Glomerular visceral epithelial cell (primary cell): ENCODE results near the gene ETV4.

Source experiments
- DNase-seq: peaks from one replicate; pipeline ENCODE4 v3.0.0-alpha.2; 2016; ENCODE audit errors: extremely low spot score

ETV4 gene

GRCh38 chr17:43572368-43572980 is 26.3 kb upstream of the ETV4 start:
- no peak for DNase-seq

- DNase-seq, result peak; percentile 80
These were observed 24.4 kb upstream of the ETV4 start for GRCh38 chr17:43570518-43570928.

GRCh38 chr17:43568506-43569082 is 22.5 kb upstream of the ETV4 start:
- DNase-seq, result no peak

- DNase-seq, result no peak
These were observed 17.8 kb upstream of the ETV4 start for GRCh38 chr17:43563600-43564594.

- no peak for DNase-seq
These were observed 16.8 kb upstream of the ETV4 start for GRCh38 chr17:43562679-43563599.

- no peak for DNase-seq
These were observed 14.6 kb upstream of the ETV4 start for GRCh38 chr17:43560461-43561427.

GRCh38 chr17:43559161-43559816 is 13.1 kb upstream of the ETV4 start:
- no peak for DNase-seq

GRCh38 chr17:43558805-43559160 is 12.6 kb upstream of the ETV4 start:
- no peak for DNase-seq

- no peak for DNase-seq
These were observed 10.2 kb upstream of the ETV4 start for GRCh38 chr17:43556292-43556691.

GRCh38 chr17:43554857-43555256 is 8.7 kb upstream of the ETV4 start:
- DNase-seq, result no peak

GRCh38 chr17:43553573-43553972 is 7.4 kb upstream of the ETV4 start:
- DNase-seq, result no peak

GRCh38 chr17:43552229-43552837 is 6.2 kb upstream of the ETV4 start:
- no peak for DNase-seq

- no peak for DNase-seq
These were observed 4.6 kb upstream of the ETV4 start for GRCh38 chr17:43550754-43551153.

GRCh38 chr17:43549496-43549895 is 3.4 kb upstream of the ETV4 start:
- no peak for DNase-seq

GRCh38 chr17:43548689-43549379 is 2.7 kb upstream of the ETV4 start:
- no peak for DNase-seq

GRCh38 chr17:43547659-43548256 is 1.6 kb upstream of the ETV4 start:
- no peak for DNase-seq

- no peak for DNase-seq
These were observed 1.0 kb upstream of the ETV4 start for GRCh38 chr17:43547189-43547550.

GRCh38 chr17:43545383-43545632 is 832 bp downstream of the ETV4 start:
- DNase-seq, result no peak
